Stimulated activated CD4-positive, alpha-beta T cell treated with anti-CD3 and anti-CD28 coated beads, Interleukin-4, amount 100 ng/mL, for 24 hours (primary cell): Measurements from ENCODE around the gene DLGAP1.

Experiments used
- DNase-seq: peaks from one replicate; pipeline ENCODE4 v3.0.0-alpha.2; 2020

The DLGAP1 gene

DNA sequence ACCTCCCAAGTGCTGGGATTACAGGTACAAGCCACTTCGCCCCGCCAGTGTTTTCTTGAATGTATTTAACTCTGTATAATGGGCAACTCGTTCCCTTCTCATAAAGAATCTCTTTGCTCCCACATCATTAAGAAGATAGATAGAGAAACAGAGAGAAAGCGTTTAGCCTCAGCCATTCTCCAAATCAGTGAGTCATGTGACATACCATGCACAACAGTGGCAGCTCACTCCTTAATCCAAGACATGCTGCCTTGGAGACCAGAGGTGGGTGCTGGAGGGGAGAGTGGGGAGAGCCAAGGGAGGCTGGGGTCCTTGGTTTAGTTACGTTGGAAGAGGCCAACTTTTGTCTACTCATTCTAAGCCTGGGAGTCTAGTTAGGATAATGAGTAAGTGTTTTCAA is 950.5 kb downstream of the DLGAP1 start:
- no peak for DNase-seq

GRCh38 chr18:3502650-3503049 is 952.5 kb downstream of the DLGAP1 start:
- DNase-seq: no peak

- DNase-seq: no peak
Observed at GRCh38 chr18:3500016-3500415, 955.1 kb downstream of the DLGAP1 start.

- DNase-seq: no peak
Observed at GRCh38 chr18:3499501-3499900, 955.6 kb downstream of the DLGAP1 start.

- DNase-seq: no peak
Observed at GRCh38 chr18:3498698-3499471, 956.2 kb downstream of the DLGAP1 start.

DNA sequence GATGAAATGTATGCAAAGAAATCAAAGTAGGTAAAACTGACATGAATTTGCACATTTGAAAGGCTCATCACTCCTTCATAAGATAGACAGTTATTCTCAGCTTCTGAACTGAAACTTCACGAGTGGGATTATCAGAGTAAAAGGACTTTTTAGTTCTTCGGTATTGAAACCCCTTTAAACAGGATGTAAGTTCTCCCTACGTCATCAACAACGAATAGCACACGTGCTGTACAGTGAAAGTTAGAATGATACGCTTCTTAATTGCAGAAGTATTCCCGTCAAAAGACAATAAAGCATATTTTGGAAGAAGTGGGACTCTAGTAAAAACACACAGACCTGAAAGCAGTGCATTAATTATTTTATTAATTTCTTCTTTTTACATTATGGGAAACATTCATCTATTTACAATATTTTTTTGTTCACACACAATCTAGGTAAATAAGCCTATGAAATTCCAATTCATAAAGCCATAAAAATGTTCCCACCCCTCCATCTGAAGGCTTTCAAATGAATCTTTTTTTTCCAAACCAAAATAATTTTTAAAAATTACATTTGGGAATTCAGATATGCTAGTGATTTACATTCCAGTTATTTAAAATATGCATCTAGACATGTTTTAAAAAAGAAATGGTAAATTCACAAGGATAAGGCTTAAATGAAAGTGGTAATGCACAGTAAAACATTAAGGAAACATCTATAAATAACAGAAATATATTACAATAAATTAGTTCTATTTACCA is 959.2 kb downstream of the DLGAP1 start:
- DNase-seq: no peak

DNA sequence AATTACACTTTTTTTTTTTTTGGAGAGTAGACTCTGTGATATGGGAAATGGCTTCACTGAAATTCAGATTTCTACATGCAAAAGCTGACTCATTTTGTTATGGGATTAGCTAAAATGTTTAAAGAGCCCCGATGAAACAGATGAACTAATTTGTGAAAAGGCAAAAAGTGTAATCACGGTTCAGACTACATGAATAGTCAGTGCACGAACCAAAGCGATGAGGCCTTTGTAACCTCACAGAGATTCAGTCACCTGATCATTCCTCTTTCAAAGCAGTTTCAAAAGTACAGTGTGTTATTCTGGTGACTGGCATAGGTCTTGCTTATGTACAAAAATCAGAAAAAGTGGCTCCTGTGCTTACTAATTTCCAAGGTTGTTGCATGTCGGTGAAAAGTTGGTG is 960.5 kb downstream of the DLGAP1 start:
- DNase-seq: no peak

GRCh38 chr18:3494245-3494526 is 960.9 kb downstream of the DLGAP1 start:
- DNase-seq: no peak

GRCh38 chr18:3493501-3494244 is 961.4 kb downstream of the DLGAP1 start:
- DNase-seq: no peak

DNA sequence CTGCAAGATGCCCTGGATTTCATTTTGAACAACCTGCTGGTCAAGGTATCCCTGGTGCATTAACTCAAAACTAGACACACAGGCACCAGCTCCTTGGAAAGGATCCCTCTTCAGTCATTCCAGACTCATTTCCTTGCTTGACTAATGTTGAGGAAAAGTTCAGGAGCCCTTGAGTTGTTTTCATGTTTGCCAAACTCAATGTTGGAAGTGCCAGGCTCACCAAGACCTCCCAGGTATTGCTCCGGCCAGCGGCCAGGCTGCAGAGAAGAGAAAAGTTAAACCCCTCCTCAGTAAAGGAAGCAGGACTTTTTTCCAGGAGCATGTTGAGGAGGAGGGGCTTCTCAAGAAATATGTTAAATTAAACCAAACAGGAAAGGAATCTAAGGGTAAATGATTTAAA is 962.4 kb downstream of the DLGAP1 start:
- no peak for DNase-seq

- DNase-seq: no peak
Observed at GRCh38 chr18:3491981-3492555, 963.0 kb downstream of the DLGAP1 start.

DNA sequence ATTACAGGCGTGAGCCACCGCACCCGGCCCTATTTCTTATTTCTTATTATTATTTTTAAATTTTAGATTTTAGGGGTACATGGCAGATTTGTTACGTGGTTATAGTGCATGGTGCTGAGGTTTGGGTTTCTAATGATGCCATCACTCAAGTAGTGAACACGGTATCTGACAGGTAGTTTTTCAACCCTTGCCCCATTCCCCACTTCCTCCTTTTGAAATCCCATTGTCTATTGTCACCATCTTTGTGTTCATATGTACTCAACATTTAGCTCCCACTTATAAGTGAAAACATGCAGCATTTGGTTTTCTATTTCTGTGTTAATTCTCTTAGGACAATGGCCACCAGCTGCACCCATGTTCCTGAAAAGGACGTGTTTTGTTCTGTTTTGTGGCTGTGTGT is 965.6 kb downstream of the DLGAP1 start:
- DNase-seq: no peak

- no peak for DNase-seq
Observed at GRCh38 chr18:3486512-3486911, 968.6 kb downstream of the DLGAP1 start.

- DNase-seq: no peak
Observed at GRCh38 chr18:3485153-3486149, 969.7 kb downstream of the DLGAP1 start.

GRCh38 chr18:3482258-3482657 is 972.8 kb downstream of the DLGAP1 start:
- DNase-seq: no peak

GRCh38 chr18:3481696-3482210 is 973.4 kb downstream of the DLGAP1 start:
- peak; percentile 14 for DNase-seq

DNA sequence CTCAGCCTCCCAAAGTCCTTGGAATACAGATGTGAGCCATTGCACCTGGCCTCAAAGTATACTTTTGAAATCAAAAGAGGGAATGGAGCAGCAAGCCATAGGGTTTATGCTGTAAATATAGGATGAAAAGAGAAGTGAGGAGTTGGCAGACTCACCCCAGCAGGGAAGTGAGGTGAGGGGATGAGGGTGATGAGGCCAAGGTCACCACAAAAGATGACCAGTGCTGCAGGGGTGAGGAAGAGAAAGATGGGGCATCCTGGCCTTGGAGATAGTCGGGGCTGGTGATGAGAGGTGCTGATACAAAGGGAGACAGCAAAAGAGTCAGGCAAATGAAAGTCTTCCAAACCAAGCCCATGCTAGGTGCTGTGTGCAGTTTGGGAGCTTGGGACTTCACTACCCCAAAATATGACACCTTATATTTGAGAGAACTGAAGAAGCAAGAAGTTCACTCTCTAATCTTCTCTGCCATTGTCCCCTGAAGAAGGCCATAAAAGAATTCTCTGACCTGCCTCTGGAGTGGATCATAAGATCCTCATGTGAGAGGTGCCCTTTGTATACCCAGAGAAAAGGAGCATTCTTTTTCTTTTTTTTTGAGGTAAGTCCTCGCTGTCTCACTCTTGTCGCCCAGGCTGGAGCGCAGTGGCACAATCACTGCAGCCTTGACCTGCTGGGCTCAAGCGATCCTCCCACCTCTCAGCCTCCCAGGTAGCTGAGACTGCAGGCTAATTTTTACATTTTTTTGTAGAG is 974.1 kb downstream of the DLGAP1 start:
- no peak for DNase-seq

GRCh38 chr18:3479978-3480509 is 975.1 kb downstream of the DLGAP1 start:
- DNase-seq: no peak

DNA sequence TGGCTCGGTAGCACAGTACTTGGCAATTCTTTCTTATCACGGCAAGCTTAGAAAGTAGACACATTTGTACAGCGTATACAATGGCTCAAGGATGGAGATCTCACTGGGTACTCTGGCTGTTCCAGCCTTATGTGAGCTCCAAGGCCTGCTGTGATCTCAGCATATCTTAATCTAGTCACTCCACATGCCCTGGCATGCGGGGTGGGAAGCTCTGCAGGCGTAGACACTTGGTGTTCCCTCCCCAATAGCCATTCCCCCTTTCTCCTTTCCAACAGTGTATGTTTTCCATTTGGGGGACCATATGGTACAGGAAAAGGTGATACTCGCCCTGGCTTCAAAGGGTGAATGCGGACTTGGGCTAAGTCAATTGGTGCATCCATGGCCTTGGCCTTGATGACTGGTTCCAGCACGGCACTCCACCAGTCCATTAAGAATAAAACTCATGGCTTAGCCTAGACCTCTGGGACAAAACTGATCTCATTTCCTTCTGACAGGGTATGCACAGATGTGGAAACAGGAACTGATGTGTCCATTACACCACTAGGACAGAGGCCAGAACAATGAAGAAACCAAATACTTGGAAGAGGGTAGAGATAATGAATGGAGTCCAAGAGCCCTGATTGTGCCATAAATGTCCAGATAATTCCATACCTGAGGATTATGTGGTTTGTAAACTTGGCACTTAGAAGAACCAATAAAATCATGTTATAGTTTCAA is 976.7 kb downstream of the DLGAP1 start:
- no peak for DNase-seq
